Anterior cingulate cortex (tissue), 58 donors: ENCODE measurements around the gene DHX35.
"Not testable (repeated sequence)": the region's sequence is repeated elsewhere in the genome, so short reads cannot be mapped to it uniquely, and the experiment has no call there.

Source experiments
- DNase-seq, 58 donors: peaks; one replicate each; lab custom pipeline; 2025; lab: John Stamatoyannopoulos, UW

Gene DHX35

DNA sequence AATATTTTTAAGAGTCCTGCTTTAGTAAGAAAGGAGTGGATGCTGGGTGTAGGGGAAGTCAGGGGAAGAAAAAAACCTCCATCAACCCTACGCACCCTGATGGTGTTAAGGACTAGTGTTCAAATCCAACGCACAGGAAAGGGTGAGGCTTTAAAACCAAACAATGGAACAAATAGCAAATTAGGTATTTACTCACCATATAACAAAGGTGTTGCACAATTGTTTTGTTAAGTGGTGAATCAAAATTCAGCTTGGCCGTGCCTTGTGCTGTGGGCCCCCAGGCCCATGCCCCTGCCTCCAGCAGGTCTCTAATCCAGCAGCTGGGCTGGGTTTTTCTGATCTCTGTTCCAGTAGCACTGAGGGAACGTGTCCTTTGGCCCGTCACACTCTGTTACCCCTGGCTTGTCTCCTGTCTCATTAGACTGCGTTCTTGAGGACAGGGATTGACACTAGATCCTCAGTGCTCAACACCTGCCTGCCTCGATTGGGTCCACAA lies 24.1 kb upstream of the DHX35 start:
- DNase-seq = no peak

GRCh38 chr20:38939686-38940085 lies 22.5 kb upstream of the DHX35 start:
- no peak for DNase-seq

- no peak for DNase-seq
Observed at GRCh38 chr20:38940644-38941043, 21.5 kb upstream of the DHX35 start.

GRCh38 chr20:38941726-38942389 lies 20.3 kb upstream of the DHX35 start:
- no peak for DNase-seq

DNA sequence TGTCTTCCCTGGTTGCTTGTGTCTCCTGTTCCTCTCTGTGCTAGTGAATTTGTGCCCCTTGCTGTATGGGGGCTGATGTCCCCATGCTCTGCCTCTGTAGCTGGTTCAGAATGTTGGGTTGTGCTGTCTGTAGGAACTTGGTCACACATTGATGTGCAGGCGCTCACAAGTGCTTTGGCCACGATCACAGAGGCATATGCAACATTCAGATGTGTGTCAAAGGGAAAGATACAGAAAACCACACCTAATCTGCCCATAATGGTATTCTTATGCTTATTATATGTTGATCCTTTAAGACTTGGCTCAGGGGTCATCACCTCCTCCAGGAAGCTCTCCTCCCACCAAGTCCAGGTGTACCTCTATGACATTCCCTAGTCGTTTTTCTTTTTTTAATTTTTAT lies 17.1 kb upstream of the DHX35 start:
- DNase-seq = no peak

DNA sequence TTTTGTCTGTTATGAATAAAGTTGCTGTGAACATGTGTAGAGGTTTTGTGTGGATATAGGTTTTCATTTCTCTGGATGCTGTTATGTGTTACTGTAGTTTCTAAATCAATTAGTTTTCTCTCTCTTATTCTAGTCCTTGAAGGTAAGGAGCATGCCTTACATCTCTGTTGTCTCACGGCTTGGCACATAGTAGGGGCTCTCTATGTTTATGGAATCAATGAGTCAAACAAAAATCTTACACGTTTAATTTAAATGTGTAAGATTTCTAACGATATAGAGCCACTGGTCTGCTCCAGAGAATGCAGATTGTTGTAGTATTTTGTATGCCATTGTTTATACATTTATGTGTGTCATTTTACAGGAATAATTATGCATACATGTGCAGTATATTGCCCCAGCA lies 15.3 kb upstream of the DHX35 start:
- DNase-seq = no peak

GRCh38 chr20:38947931-38948362 lies 14.2 kb upstream of the DHX35 start:
- DNase-seq = no peak

- DNase-seq = no peak
Observed at GRCh38 chr20:38950254-38950653, 11.9 kb upstream of the DHX35 start.

GRCh38 chr20:38951611-38952010 lies 10.5 kb upstream of the DHX35 start:
- DNase-seq = no peak

GRCh38 chr20:38952153-38952552 lies 10.0 kb upstream of the DHX35 start:
- no peak for DNase-seq

DNA sequence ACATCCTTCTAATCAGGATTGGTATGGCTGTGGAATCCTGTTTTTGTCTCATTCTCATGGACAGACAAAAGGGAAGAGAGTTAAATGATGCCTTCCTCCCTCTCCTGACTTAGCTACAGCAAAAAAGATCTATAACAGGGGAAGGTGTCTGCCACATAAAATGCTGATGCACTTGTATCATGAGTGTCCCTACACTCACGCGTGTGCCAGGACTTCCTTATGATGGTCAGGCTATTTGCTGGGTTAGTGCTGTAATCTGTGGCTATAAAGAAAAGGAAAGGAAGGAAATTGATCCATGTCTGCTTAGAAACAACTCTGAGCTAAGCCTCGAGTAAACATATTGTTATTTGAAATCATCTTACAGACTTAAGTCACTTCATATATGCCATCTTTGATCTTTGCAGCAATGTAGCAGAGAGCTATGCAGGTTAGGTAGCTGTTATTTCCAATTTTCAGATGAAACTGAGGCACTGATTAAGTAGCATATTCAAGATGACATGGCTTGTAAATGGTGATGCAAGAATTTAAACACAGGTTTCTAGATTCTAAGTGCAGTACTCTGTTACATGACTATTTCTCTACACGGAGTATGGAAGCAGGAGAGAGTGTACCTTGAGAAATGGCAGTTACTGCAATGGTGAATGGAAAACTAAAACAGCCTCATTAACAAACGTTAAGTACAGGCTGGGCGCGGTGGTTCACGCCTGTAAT lies 8.4 kb upstream of the DHX35 start:
- DNase-seq = no peak

DNA sequence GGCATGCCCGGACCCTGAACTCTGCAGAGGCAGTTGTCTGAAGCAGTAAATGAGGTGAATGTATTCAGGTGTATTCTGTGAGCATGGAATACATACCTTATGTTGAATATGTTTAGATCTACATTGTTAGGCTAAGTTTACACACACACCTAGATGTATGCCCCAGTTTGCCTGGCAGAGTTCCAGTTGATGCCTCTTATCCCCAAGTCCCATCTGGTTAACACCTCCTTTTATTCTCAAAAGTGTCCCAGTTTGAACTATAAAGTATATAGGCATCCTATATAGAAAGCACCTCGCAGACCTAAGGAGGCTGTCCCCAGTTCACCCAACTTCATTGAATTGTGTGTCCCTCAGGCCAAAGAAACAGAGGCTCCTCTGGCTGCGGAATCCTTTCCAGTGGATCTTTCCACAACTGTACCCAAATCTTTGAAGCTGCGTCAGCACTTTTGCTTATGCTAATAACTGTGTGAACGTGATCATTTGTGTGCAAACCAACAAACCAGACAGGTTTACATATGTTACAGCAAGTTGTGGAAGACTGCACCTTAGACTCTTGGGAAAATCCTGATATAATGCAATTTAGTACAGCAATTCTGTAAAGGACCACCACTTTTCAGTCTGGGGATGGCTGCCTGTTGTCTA lies 4.8 kb upstream of the DHX35 start:
- DNase-seq = no peak

- no peak for DNase-seq
Observed at GRCh38 chr20:38957915-38958485, 4.1 kb upstream of the DHX35 start.

GRCh38 chr20:38960187-38960687 lies 1.9 kb upstream of the DHX35 start:
- not testable (repeated sequence) for DNase-seq

DNA sequence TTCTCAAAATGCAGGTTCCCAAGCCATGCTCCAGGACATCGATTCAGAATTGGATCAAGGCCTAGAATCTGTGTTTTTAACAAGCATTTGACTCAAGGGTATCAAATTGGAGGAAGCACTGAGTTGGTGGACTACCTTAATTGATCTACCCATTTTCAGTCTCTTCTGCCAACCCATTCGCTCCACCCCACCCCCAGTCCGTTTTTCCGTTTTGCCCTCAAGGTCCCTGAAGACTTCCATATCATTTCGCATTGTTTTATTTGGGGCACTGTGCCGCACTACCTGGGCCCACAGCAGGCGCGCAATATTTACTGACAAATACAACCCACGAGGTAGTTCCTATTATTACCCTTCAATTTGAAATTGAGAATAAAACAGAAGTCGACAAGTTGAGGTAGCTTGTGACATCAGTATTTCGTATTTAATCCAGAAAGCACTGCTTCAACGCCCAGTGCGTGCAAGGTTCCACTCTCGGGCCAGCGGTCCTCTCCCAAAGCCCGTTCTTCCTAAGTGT lies 557 bp upstream of the DHX35 start:
- no peak for DNase-seq

DNA sequence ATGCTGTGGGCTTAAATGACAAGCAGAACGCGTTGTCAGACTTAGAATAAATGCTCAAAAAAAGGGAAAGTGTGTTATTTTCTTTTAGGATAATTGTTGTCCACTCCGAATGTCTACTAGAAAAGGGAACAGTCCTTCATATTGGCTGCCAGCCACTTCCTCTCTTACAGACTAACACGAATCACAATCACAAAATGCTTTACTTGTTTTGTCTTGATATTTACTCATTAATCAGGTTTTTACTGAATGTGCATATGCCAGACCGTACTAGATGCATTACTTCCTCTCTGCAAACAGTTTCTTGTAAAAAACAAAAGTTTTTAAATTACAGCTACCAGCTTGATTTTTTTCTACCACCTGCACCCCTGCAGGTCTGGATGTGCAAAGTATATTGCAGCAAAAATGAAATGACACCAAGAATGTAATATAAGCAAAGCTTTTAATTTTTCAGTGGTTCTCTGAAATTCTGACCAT lies 821 bp downstream of the DHX35 start:
- DNase-seq = no peak

DNA sequence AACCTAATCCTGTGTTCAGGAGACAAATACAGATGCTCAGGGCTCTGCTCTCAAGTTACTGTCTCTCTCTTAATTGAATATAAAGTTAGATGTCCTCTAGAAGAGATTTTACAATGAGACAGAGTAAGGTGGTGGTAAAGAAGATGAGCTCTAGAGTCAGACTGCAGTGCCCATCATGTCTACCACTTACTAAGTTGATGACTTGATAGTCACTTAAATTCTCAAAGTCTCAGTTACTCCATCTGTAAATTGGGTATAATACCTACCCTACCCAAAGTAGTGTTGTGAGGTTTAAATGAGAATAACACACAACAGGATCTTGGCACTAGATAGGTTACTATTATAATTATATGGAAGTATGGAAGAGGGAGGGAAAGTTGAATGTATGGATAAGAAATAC lies 1.6 kb downstream of the DHX35 start:
- no peak for DNase-seq

DNA sequence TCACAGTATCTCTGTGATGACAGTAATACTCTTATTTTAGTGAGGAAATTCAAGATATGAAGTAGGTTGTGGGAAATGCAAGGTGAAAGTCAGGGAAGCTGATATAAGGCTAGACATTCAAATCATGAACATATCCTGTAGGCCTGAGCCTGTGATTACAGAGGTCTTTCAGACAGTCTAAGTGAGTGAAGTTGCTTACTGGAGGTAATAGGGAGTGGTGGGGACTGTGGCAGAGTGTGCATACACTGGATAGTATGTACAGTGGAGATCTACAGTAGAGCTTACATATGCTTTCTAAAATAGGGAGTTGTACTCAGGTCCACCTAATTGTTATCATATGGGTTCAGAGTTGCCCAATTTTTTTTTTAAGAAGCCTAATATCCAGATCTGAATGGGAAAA lies 3.1 kb downstream of the DHX35 start:
- DNase-seq = no peak

DNA sequence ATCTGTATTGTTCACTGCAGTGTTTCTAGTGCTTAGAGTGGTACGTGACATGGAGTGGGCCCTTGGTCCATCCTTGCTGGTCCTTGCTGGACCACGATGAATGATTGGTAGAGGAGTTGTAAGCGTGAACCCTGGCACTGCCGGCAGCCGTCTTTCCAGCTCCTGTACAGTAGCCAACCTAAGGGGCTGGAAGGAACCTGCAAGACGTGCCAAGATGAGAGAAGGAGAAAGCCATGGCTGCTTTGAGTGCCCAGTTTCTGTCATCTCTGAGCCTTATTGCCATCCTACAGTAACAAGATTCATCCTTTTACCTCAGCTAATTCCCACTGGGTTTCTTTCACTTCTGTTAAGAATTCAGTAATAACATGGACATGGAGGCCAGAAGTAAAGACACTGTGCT lies 5.9 kb downstream of the DHX35 start:
- DNase-seq = no peak

DNA sequence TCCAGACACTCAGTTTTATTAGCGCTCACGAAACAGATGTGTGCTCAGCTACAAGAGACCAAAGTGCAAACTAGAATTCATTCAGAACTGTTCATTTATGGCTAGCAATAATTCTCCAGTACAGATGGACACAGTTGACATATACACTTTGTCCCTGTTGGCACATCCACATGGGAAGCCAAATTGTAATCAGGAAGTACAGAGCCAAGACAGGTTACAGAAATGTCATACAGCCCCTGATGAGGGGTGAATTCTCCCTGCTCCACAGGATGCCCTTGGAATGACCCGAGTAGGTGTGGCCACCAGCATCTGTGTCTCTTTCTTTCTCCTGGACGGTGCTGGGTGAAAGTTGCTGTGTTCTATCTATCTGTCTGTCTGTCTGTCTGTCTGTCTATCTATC lies 7.6 kb downstream of the DHX35 start:
- no peak for DNase-seq

DNA sequence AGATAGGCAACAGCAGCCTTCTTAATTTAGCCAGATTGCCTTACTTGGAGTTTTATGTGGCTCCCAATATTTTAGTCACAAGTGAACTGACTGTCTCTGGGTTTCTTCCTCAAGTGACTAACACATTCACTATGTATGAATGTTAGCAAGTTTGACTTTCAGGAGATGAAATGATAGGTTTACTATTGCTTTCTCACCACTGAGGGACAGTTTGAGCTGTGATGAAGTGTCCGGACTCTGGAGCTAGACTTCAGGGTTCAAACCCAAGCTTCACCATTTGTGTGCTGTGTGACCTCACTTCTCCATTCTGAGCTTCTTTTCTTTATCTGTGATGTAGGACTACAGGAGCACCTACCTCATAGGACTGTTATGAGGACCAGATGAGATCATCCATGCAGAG lies 8.2 kb downstream of the DHX35 start:
- no peak for DNase-seq
